Measurements from ENCODE around the gene MOCOS. TPM values are rescaled to one million over a fixed set of nuclear protein-coding genes. Genes with fewer than 3 reads are reported as not detected.

MOCOS gene
- total RNA-seq, 1 donor from 2014 or later = under 0.01 TPM

- DNase-seq (ENCODE audit: low read depth in 2 of 2) = no peak
Measured at GRCh38 chr18:36302676-36303075, 115.4 kb downstream of the MOCOS start.

DNA sequence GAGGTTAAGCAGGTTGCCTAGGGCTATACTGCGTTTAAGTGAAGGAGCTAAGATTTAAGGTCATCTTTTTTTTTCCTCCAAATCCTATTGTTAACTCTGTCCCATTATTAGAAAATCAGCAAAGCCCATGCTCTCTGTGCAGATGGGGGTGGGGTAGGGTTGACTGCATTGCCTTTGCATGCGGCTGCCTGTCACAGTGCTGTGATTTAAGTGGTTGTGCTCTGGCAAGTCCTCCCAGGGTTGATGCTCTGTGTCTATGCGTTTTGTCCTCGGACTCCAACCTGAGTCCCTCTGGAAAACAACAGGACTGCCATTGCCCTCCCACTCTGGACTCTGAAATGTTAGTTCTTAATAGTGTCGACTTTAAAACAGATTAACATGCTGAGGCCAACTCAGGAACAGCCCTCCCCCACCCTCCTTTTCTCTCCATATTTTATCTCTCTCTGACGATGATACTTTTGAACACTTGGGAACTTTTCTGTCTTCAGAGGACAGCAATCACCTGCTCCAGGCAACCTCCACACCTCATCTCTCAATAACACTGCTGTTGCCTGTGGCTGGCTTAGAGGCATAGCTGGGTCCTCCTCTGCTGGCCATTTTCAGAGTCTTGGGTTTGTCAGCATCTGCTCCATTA, 116.0 kb downstream of the MOCOS start:
- no peak for DNase-seq (ENCODE audit: low read depth in 2 of 2)

DNA sequence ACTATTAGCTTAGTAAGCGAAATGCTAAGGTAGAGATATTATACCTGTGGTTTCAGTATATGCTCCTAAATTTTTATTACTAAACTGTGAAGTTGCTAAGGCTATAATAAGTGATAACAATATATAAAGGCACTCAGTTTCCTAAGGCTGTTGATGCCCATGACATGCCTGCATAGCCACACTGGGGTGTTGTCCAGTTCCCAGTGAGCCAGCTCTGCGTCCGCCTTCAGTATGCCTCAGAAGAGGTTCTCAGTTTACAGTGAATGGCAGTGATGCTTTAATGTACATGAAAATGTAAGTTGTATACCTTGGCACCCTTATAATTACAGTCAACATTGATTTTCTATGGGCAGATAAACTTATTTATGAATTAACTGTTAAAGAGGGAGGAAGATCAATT, 117.4 kb downstream of the MOCOS start:
- DNase-seq (ENCODE audit: low read depth in 2 of 2) = no peak

- DNase-seq (ENCODE audit: low read depth in 2 of 2) = no peak
Measured at GRCh38 chr18:36305375-36305774, 118.1 kb downstream of the MOCOS start.

DNA sequence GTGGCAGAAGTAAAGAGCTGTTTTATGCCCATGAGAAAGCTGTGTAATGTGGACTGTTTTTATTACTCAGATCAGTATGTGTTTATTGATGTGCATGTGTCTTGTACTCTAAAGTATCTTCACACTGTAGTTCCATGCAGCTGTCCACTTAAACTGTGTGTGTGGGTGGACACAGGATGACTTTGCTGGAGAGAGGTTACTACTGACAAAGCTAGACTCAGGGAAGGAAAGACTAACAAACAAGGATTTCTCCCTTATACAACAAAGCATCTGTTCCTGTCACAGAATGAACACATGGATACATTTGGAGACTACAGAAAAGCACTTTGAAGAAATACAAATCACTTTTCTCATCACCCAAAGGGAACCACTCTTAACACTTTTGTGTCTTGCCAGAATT, 120.2 kb downstream of the MOCOS start:
- peak in 1 of 2 donors; percentile 38 for DNase-seq (ENCODE audit: low read depth in 2 of 2)

GRCh38 chr18:36308711-36309435, 121.6 kb downstream of the MOCOS start:
- no peak for DNase-seq (ENCODE audit: low read depth in 2 of 2)

- peak; percentile 8 to 99 for DNase-seq (ENCODE audit: low read depth in 2 of 2)
Measured at GRCh38 chr18:36309436-36310391, 122.4 kb downstream of the MOCOS start.

- DNase-seq (ENCODE audit: low read depth in 2 of 2) = no peak
Measured at GRCh38 chr18:36311026-36311570, 123.8 kb downstream of the MOCOS start.

GRCh38 chr18:36312806-36313395, 125.6 kb downstream of the MOCOS start:
- DNase-seq (ENCODE audit: low read depth in 2 of 2) = peak in 1 of 2 donors; percentile 29

DNA sequence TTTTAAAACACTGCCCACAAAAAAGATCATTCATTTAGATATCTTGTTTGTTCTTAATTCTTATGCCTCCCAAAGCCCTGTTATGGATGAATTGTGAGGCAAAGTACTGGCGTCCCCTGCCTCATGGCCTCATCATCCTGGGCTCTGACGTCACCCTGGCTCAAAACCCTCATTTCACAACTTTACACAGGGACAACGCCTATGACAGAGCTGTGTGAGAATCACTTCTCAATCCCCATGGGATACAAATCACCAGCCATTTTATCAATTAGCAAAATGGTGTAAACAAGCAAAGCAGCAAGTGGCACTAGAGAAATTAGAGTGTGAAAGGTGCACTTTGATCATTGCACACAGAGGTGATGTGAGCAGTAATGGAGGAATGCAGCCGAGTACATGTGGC, 126.8 kb downstream of the MOCOS start:
- no peak for DNase-seq (ENCODE audit: low read depth in 2 of 2)

- peak in 1 of 2 donors; percentile 88 for DNase-seq (ENCODE audit: low read depth in 2 of 2)
Measured at GRCh38 chr18:36314754-36315153, 127.5 kb downstream of the MOCOS start.

DNA sequence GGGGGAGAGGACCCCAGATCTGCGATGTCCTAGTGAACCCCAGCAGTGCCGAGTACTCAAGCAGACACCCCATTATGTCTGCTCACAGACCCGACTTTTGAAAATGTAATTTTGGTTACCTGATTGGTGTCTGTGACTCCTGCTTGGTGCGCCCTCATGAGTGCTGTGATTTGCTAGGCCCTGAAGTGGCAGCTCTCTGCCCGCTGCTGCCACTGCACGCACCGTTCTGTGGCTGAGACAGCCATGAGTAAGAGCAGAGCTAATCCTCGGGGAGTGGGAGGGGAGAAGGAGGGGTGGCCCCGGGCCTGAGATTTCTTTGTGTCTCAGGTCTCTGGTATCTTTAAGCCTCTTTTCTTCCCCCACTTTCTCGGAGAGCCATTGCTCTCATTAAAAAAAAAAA, 128.4 kb downstream of the MOCOS start:
- DNase-seq (ENCODE audit: low read depth in 2 of 2) = peak in 1 of 2 donors; percentile 43

GRCh38 chr18:36316246-36316645, 128.9 kb downstream of the MOCOS start:
- DNase-seq (ENCODE audit: low read depth in 2 of 2) = no peak

Other genes with a start within 250 kb of the MOCOS start
- 27.0 and 32.3 TPM in 2 replicates for gene RPRD1A, start 119.9 kb upstream of the MOCOS start, total RNA-seq
- 12.0 and 17.5 TPM in 2 replicates for gene SLC39A6, start 58.2 kb upstream of the MOCOS start, total RNA-seq
- gene ELP2, start 57.6 kb upstream of the MOCOS start, total RNA-seq = 141 and 158 TPM in 2 replicates
- gene FHOD3, start 110.2 kb downstream of the MOCOS start, total RNA-seq = under 0.01 and 0.44 TPM in 2 replicates